ENCODE results near the gene KRT86.

Gene KRT86

GRCh38 chr12:52274521-52275120 is at the start of gene KRT86:
KRT86 (plus strand) TSS chr12:52274645; CDS start chr12:52301917, 27,272 bp downstream.
- DNase-seq = no peak

DNA sequence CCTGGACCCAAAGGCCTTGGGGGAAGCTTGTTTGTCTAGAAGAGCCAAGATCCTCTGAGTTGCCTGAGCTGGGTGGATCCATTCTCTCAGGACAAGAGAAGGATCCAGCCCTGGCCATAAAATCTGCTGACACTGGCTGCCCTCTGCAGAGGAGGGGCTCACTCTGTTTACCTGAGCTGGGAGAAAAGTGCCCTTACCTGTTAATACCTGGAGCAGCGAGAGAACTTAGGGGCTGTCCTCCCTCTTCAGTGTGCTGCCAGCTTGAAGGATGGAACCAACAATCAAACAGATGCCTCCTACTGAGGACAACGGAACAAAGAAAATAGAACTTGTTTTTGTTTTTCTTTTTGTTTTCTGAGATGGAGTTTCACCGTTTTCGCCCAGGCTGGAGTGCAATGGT is 48.7 kb upstream of the KRT86 start:
- no peak for DNase-seq

DNA sequence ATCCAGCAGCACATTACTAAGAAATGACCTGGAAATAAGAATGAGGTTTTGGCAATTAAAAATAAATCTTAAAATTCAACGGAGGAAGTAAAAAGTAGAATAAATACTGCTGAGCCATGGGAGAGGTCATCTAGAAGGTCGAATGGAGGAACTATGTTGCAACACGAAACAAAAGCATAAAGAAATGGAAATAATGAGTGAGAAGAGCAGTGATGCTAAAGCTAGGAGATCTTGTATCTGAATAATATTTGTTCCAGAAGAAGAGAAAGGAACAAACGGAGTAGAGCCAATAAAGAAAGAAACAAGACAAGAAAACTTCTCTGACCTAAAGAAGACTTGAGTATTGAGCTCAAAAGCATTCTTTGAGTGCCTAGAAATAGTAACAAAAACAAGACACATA is 48.0 kb upstream of the KRT86 start:
- no peak for DNase-seq

DNA sequence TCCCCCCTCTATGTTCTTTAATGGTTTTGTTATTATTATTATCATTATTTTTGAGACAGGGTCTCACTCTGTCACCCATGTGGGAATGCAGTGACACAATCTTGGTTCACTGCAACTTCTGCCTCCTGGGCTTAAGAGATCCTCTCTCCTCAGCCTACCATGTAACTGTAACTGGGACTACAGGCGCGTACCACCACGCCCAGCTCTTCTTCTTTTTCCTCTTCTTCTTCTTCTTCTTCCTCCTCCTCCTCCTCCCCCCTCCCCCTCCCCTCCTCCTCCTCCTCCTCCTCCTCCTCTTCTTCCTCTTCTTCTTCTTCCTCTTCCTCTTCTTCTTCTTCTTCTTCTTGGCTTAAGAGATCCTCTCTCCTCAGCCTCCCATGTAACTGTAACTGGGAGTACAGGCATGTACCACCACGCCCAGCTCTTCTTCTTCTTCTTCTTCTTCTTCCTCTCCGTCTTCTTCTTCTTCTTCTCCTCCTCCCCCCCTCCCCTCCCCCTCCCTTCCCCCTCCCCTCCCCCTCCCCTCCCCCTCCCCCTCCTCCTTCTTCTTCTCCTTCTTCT is 46.8 kb upstream of the KRT86 start:
- DNase-seq = no peak

DNA sequence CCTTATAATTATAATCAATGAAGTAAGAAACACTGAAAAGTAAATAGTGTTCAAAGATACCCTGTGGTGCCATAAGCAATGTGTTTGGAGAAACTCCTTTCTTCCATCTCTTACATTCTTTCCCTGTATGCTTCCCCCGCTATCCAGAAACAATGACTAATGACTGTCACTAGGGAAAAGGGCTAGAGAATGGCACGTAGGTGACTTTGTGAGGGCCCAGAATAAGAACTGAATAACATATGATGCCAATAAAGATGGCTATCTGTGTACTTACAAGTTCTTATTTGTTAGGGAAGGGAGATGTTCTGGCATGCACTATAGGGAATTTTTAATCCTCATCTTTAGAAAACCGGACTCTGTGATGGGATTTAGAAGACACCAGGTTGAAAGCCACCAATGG is 46.1 kb upstream of the KRT86 start:
- DNase-seq = no peak

DNA sequence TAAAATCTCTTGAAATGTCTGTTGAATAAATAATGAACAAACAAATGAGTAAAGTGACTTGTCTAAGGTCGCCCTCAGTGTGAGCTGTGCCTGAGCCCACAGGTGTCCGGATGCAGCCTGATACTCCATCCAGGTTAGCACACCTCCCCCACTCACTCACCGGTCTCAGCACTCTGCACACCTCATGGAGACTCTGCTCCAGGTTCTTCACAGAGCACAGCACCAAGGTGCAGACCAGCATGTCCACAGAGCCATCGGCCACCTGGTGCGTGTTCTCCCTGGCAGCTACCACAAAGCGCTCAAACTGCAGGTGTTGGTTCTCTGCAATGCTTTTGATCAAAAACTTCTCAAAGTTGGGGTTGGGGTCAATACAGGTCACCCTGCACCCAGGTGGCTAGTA is 45.5 kb upstream of the KRT86 start:
- DNase-seq = no peak

GRCh38 chr12:52229836-52230343 is 44.6 kb upstream of the KRT86 start:
- no peak for DNase-seq

DNA sequence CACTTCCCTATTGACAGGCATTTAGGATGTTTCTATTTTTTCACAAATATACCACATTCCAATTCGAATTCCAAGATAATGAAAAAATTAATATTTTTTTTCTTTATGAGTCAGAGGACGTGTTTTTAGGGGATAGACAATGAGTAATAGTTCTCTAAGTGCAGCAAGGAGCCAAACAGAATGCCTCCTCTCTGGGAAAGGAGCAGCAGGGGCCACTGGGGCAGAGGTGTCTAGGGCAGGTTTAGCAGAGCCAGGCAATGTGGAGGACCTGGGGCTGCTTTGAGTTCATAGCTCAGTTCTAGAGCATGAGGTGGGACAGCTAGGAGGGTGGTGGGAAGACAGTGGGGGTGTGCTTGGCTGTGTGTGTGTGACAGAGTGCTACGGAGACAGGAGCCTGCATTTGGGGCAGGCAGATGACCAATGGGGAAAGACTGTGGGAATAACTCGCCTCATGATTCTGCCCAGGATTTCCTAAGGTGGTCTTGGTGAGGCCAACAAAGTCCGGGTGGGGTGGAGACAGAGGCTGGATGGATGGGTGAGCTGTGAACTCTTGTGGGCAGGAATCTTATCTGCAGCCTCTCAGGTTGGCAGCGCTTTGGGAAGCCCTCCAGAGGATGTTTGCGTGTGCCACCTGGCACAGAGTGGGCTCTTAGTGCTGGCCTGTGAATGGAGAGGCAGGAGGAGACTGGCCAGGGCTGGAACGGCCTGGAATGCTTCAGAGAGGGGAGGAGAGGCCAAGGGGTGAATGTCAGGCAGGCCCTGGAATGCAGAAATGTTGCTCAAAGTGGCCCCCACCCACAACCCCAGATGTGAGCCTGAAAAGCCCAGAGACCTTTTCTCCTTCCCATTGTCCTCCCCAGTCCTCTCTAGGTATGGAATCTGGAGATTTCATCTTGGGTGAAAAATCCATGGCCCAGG is 43.8 kb upstream of the KRT86 start:
- DNase-seq = no peak

GRCh38 chr12:52231305-52232202 is 42.9 kb upstream of the KRT86 start:
- no peak for DNase-seq

- no peak for DNase-seq
These were observed 42.2 kb upstream of the KRT86 start for GRCh38 chr12:52232203-52232673.

- DNase-seq = no peak
These were observed 41.6 kb upstream of the KRT86 start, which contains the start of gene KRT7 for GRCh38 chr12:52232674-52233461. KRT7 (plus strand) TSS chr12:52233243; CDS start chr12:52233297, 54 bp downstream.

DNA sequence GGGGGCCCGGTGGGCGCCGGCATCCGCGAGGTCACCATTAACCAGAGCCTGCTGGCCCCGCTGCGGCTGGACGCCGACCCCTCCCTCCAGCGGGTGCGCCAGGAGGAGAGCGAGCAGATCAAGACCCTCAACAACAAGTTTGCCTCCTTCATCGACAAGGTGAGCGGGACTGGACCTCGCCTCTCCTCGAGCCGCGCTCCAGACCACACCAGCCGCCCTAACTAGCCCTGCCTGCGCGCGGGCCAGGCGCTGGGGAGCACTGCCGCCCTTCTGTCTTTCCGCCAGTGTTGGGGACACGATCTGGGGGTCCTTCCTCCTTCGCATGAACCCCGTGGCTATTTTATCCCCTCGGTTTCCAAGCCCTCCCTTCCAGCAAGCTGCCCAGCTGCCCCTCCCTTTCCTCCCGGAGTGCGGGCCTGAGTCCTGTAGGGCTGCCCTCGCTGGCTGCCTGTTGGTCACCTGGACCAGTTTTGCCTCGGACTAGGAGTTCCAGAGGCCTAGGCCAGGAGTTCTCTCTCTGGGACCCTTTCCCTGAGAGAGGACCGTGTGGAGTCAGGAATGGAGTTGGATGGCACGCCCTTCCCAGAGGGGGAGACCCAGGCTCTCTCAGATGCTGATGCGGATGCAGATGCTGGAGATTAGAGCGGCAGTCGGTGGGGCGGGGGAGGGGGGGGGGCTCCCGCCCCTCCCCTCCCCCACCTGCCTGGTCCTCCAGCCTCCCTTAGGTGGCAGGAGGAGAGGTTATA is 40.8 kb upstream of the KRT86 start:
- DNase-seq = no peak

- no peak for DNase-seq
These were observed 40.1 kb upstream of the KRT86 start for GRCh38 chr12:52234223-52234810.

GRCh38 chr12:52235001-52235764 is 39.3 kb upstream of the KRT86 start:
- DNase-seq = no peak

DNA sequence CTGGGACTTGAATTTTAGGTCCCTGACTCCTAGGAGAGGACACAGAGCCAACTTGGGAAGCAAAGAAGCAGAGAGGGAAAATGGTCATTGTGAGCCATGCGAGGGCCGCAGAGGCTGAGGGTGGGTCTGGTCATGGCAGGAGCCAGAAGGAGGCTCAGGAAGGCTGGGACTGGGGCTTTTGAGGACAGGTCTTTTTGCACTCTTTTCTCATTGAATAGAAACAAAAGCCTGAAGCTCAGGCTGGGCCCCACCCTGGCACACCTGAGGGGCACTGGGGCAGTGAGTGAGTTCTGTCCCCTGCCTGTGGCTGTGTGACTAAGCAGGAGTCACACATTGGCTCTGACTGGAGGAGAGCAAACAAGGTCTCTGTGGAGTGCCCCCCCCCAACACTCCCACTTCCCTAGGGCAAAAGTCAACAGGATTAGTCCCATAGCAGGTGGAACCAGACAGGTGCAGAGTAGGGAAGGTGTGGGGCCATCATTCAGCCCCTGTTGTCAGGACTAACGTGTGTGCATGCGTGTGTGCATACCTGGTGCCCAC is 38.6 kb upstream of the KRT86 start:
- DNase-seq = no peak

DNA sequence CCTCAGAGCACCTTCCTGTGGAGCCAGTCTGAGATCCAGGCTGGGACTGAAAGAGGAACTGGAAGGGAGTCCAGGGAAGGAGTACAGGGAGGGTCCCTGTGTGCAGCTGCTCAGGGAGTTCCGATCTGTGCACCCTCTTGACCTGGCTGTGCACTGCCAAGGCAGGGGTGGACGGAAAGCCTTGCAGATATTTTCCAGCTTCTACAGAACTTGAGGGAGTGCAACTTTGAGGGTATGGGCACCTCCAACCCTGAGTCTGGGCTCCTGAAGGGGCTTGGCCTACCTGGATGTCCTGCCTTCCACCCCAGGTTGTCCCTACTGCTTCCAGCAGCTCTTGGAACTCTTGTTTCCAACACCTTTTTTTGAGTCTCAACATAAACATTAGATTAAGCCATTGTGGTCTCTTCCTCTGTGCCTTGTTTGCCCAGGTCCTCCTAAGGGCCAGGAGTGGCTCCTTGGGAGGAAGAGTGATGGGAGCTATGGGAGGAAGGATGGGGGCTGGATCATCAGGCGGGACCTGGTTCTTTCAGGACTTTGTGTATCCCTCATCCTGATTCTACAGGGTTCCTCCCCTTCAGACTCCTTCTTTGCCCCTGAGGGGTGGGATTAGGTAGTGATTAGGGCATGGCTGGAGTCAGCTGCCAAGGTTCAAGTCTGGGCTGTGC is 37.9 kb upstream of the KRT86 start:
- no peak for DNase-seq

DNA sequence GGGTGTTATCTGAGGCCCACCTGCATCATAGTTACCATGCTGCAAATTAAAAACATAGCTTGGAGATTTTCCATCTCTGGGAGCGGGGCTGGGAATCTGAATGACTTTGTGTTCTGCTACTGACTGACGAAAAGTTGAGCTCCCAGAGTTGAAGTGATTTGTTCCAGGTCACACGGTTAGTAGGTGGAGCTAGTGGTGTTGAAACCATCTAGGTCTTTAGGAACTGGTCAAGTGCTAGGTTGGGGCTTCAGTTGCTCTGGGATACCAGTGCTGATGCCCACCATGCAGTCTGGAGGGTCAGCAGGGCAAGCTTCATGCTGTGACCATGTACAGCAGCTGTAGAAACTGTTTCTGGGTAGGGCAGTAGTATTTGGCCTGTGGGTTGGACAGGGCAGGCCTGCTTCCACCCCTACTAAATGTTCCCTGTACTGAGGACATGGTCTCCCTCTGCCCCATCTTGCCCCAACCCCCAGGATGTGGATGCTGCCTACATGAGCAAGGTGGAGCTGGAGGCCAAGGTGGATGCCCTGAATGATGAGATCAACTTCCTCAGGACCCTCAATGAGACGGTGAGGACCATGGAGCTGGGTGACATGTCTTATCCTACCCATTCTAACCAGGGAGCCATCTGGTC is 36.1 kb upstream of the KRT86 start:
- no peak for DNase-seq

DNA sequence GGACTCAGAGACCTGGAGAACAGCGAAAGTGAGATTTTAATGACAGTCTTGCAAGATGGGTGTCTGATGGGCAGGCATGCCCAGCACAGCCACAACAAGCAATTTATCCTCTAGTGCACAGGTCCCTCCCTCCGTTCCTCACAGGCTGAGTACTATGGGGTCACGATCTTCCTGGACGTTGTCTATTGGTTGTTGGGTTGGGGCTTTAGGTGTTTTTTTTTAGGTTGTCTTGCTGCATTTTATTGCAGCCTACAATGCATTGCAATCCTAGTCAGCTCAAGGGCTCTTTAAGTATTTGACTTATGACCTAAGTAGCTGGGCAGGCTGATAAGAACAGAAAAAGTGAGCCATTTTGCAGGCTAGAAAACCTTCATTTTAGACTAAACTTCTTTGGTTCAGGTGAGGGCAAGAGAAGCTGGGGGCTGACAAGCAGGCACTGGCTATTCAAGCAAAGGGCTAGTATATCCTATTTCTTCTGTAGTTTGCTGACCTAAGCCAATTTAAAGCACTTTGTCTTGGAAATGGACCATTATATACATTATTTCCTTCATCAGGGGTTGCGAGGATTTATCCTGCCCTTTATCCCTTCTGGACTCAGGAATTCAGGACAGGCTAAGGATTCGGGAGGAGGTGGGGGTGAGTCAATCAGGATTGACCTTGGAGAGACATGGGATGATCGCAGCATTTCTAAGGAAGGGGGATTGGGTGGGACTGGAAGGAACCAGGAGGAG is 35.4 kb upstream of the KRT86 start:
- DNase-seq = no peak

All from NCI-H1694 treated with DMSO at 0.1 percent for 48 hours (cell line).